GM12801 (cell line): Measurements from ENCODE around the gene KPTN.

Experiments used
- TF ChIP-seq, protein P1 (sequence below): IDR thresholded peaks from one replicate; pipeline ENCODE4 v1.5.1; 2011; ENCODE audit warnings: control low read depth; ENCODE audit not compliant: insufficient read length; ENCODE audit errors: extremely low read depth

KPTN gene

GRCh38 chr19:47458672-47459071, 25.3 kb downstream of the KPTN start:
- TF ChIP-seq, protein P1, sequence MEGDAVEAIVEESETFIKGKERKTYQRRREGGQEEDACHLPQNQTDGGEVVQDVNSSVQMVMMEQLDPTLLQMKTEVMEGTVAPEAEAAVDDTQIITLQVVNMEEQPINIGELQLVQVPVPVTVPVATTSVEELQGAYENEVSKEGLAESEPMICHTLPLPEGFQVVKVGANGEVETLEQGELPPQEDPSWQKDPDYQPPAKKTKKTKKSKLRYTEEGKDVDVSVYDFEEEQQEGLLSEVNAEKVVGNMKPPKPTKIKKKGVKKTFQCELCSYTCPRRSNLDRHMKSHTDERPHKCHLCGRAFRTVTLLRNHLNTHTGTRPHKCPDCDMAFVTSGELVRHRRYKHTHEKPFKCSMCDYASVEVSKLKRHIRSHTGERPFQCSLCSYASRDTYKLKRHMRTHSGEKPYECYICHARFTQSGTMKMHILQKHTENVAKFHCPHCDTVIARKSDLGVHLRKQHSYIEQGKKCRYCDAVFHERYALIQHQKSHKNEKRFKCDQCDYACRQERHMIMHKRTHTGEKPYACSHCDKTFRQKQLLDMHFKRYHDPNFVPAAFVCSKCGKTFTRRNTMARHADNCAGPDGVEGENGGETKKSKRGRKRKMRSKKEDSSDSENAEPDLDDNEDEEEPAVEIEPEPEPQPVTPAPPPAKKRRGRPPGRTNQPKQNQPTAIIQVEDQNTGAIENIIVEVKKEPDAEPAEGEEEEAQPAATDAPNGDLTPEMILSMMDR: no peak

- TF ChIP-seq, protein P1: no peak
Measured at GRCh38 chr19:47456721-47457474, 27.1 kb downstream of the KPTN start.

GRCh38 chr19:47450478-47450877, 33.5 kb downstream of the KPTN start:
- TF ChIP-seq, protein P1: no peak

GRCh38 chr19:47448360-47448727, 35.7 kb downstream of the KPTN start:
- TF ChIP-seq, protein P1: no peak

- TF ChIP-seq, protein P1: no peak
Measured at GRCh38 chr19:47447470-47448359, 36.3 kb downstream of the KPTN start.

GRCh38 chr19:47446534-47447469, 37.2 kb downstream of the KPTN start:
- TF ChIP-seq, protein P1: no peak

GRCh38 chr19:47445937-47446402, 38.0 kb downstream of the KPTN start:
- TF ChIP-seq, protein P1: no peak
